GM21447 (cell line): ENCODE data around the gene BCAS1.

ENCODE experiments used
- ATAC-seq: cut with Tn5 transposase; IDR thresholded peaks from one replicate; pipeline ENCODE4 v1.9.1; 2021; ENCODE audit not compliant: unreplicated experiment

BCAS1 gene

GRCh38 chr20:54103067-54103761 is 32.8 kb upstream of the BCAS1 start:
- peak; percentile 71 for ATAC-seq

- ATAC-seq, result no peak
Observed at GRCh38 chr20:54102543-54102942, 32.1 kb upstream of the BCAS1 start.

- ATAC-seq, result no peak
Observed at GRCh38 chr20:54100563-54100962, 30.2 kb upstream of the BCAS1 start.

GRCh38 chr20:54099894-54100293 is 29.5 kb upstream of the BCAS1 start:
- no peak for ATAC-seq

- ATAC-seq, result no peak
Observed at GRCh38 chr20:54098047-54098446, 27.7 kb upstream of the BCAS1 start.

- no peak for ATAC-seq
Observed at GRCh38 chr20:54097236-54097529, 26.8 kb upstream of the BCAS1 start.

- ATAC-seq, result no peak
Observed at GRCh38 chr20:54095824-54096223, 25.4 kb upstream of the BCAS1 start.

GRCh38 chr20:54094268-54094580 is 23.8 kb upstream of the BCAS1 start:
- ATAC-seq, result no peak

- no peak for ATAC-seq
Observed at GRCh38 chr20:54093423-54094267, 23.3 kb upstream of the BCAS1 start.

GRCh38 chr20:54092021-54092420 is 21.6 kb upstream of the BCAS1 start:
- no peak for ATAC-seq

- no peak for ATAC-seq
Observed at GRCh38 chr20:54091120-54091480, 20.7 kb upstream of the BCAS1 start.

- no peak for ATAC-seq
Observed at GRCh38 chr20:54090230-54091119, 20.1 kb upstream of the BCAS1 start.

- ATAC-seq, result no peak
Observed at GRCh38 chr20:54088430-54088829, 18.0 kb upstream of the BCAS1 start.

- no peak for ATAC-seq
Observed at GRCh38 chr20:54086507-54087039, 16.2 kb upstream of the BCAS1 start.

GRCh38 chr20:54085910-54086309 is 15.5 kb upstream of the BCAS1 start:
- no peak for ATAC-seq

GRCh38 chr20:54085425-54085824 is 15.0 kb upstream of the BCAS1 start:
- no peak for ATAC-seq

GRCh38 chr20:54084727-54085388 is 14.5 kb upstream of the BCAS1 start:
- no peak for ATAC-seq

- ATAC-seq, result no peak
Observed at GRCh38 chr20:54084193-54084592, 13.8 kb upstream of the BCAS1 start.

GRCh38 chr20:54083459-54083858 is 13.1 kb upstream of the BCAS1 start:
- ATAC-seq, result peak; percentile 54

GRCh38 chr20:54082100-54082499 is 11.7 kb upstream of the BCAS1 start:
- ATAC-seq, result no peak

- ATAC-seq, result peak; percentile 61
Observed at GRCh38 chr20:54079652-54080051, 9.3 kb upstream of the BCAS1 start.
